IMR-90 (cell line): ENCODE data around the gene OR51A7. TPM values are rescaled to one million over a fixed set of nuclear protein-coding genes. Genes with fewer than 3 reads are reported as not detected.

ENCODE experiments used
- ATAC-seq: fragments of 200-7000 bp; cut with Tn5 transposase; 2 replicates; pipeline ENCODE4 v1.9.1; 2020; ENCODE audit warnings: low read depth, mild to moderate bottlenecking, moderate library complexity
- BruUV-seq: library from RNA; stranded (reverse); fragments of 400-500 nt; replicated peaks from 2 replicates; lab custom pipeline; 2021; lab: Mats Ljungman, UMichigan
- CTCF ChIA-PET: fragments of 300-600 bp; formaldehyde crosslinking; extraction: SDS; loops from one replicate; lab custom pipeline; 2021; ENCODE audit warnings: antibody characterized with exemption; lab: Yijun Ruan, JAX
- POLR2A ChIA-PET: fragments of 300-600 bp; sonication (Branson Sonifier 250); formaldehyde crosslinking; loops from one replicate; lab custom pipeline; 2022; ENCODE audit warnings: antibody characterized with exemption; ENCODE audit not compliant: unreplicated experiment; lab: Charles Lee
- DNase-seq: peaks from one replicate; pipeline ENCODE4 v3.0.0; 2013
- H2AFZ ChIP-seq: replicated peaks from 2 replicates; pipeline ENCODE3; 2013; ENCODE audit warnings: low read length, mild to moderate bottlenecking; ENCODE audit not compliant: poor library complexity
- H2AK5ac ChIP-seq: 2 replicates; pipeline ENCODE4 v1.6.1; 2013; ENCODE audit warnings: low read depth, low read length, inconsistent platforms
- H2AK9ac ChIP-seq: replicated peaks from 2 replicates; pipeline ENCODE3; 2013; ENCODE audit warnings: mild to moderate bottlenecking, low read depth, low read length, moderate library complexity; ENCODE audit not compliant: poor library complexity
- H2BK120ac ChIP-seq: 2 replicates; pipeline ENCODE4 v1.6.1; 2013; ENCODE audit warnings: low read depth, low read length, inconsistent platforms
- H2BK15ac ChIP-seq: 3 replicates; pipeline ENCODE4 v1.6.1; 2013; ENCODE audit warnings: low read depth, low read length, inconsistent platforms
- H2BK20ac ChIP-seq: 2 replicates; pipeline ENCODE4 v1.6.1; 2013; ENCODE audit warnings: low read depth, mild to moderate bottlenecking, inconsistent platforms, low read length, moderate library complexity
- H2BK5ac ChIP-seq: 2 replicates; pipeline ENCODE4 v1.6.1; 2013; ENCODE audit warnings: mild to moderate bottlenecking, low read depth, low read length, inconsistent platforms; ENCODE audit not compliant: poor library complexity, severe bottlenecking
- H3K14ac ChIP-seq: replicated peaks from 2 replicates; pipeline ENCODE4 v1.6.1; 2013; ENCODE audit warnings: low read depth, low read length, inconsistent platforms
- H3K18ac ChIP-seq: 2 replicates; pipeline ENCODE4 v1.6.1; 2013; ENCODE audit warnings: low read depth, low read length, control low read depth
- H3K23ac ChIP-seq: 2 replicates; pipeline ENCODE4 v1.6.1; 2013; ENCODE audit warnings: low read depth, low read length, inconsistent platforms
- H3K27ac ChIP-seq: 2 replicates; pipeline ENCODE4 v1.5.1; 2013; ENCODE audit warnings: mild to moderate bottlenecking, control low read depth, low read length; ENCODE audit not compliant: insufficient read depth
- H3K27me3 ChIP-seq: 2 replicates; pipeline ENCODE4 v1.6.1; 2013; ENCODE audit warnings: low read length; ENCODE audit not compliant: control insufficient read depth, insufficient read depth
- H3K36me3 ChIP-seq: 2 replicates; pipeline ENCODE4 v1.6.1; 2013; ENCODE audit warnings: low read length, mixed read lengths; ENCODE audit not compliant: control insufficient read depth, insufficient read depth
- H3K4ac ChIP-seq: 2 replicates; pipeline ENCODE4 v1.6.1; 2013; ENCODE audit warnings: low read depth, low read length, inconsistent platforms
- H3K4me1 ChIP-seq: 2 replicates; pipeline ENCODE4 v1.6.1; 2013; ENCODE audit warnings: low read length, mixed read lengths; ENCODE audit not compliant: control insufficient read depth, insufficient read depth
- H3K4me2 ChIP-seq: 2 replicates; pipeline ENCODE4 v1.6.1; 2013; ENCODE audit warnings: low read depth, mild to moderate bottlenecking, control low read depth, low read length, moderate library complexity
- H3K4me3 ChIP-seq: 2 replicates; pipeline ENCODE4 v1.5.1; 2013; ENCODE audit warnings: low read depth, mild to moderate bottlenecking, control low read depth, low read length, moderate library complexity; ENCODE audit not compliant: insufficient read depth
- H3K56ac ChIP-seq: 2 replicates; pipeline ENCODE4 v1.6.1; 2013; ENCODE audit warnings: low read length, inconsistent platforms; ENCODE audit not compliant: insufficient read depth; ENCODE audit errors: extremely low read depth
- H3K79me1 ChIP-seq, 2 experiments: 2 replicates each; pipeline ENCODE4 v1.6.1; 2013; ENCODE audit warnings: low read length in 2 of 2, inconsistent platforms in 1 of 2, low read depth in 1 of 2
- H3K9ac ChIP-seq: 2 replicates; pipeline ENCODE4 v1.6.1; 2013; ENCODE audit warnings: low read depth, low read length, control low read depth
- H3K9me1 ChIP-seq: 2 replicates; pipeline ENCODE4 v1.6.1; 2013; ENCODE audit warnings: low read length, inconsistent platforms; ENCODE audit not compliant: insufficient read depth
- H3K9me3 ChIP-seq: 2 replicates; pipeline ENCODE4 v1.6.1; 2013; ENCODE audit warnings: low read length; ENCODE audit not compliant: control insufficient read depth, insufficient read depth
- H4K20me1 ChIP-seq: 2 replicates; pipeline ENCODE4 v1.6.1; 2013; ENCODE audit warnings: low read length, inconsistent platforms; ENCODE audit not compliant: insufficient read depth
- H4K5ac ChIP-seq: 2 replicates; pipeline ENCODE4 v1.6.1; 2013; ENCODE audit warnings: mild to moderate bottlenecking, low read depth, low read length, control low read depth
- H4K8ac ChIP-seq, 2 experiments: 2 replicates each; pipeline ENCODE4 v1.6.1; 2013; ENCODE audit warnings: low read depth in 2 of 2, low read length in 2 of 2, control low read depth in 1 of 2, inconsistent platforms in 1 of 2
- H4K91ac ChIP-seq: 2 replicates; pipeline ENCODE4 v1.6.1; 2013; ENCODE audit warnings: low read depth, low read length, inconsistent platforms; ENCODE audit not compliant: insufficient read depth
- BHLHE40 ChIP-seq: fragments of 150-350 bp; IDR thresholded peaks from 2 replicates; pipeline ENCODE4 v1.6.1; 2016; ENCODE audit warnings: mild to moderate bottlenecking, low read depth, low read length
- CEBPB ChIP-seq: IDR thresholded peaks from 2 replicates; pipeline ENCODE4 v1.6.1; 2012; ENCODE audit warnings: low read depth, low read length, improper control_type of control experiment
- CHD1 ChIP-seq: IDR thresholded peaks from 2 replicates; pipeline ENCODE4 v1.6.1; 2012; ENCODE audit warnings: low read depth, low read length, improper control_type of control experiment
- FOS ChIP-seq: fragments of 150-350 bp; IDR thresholded peaks from 2 replicates; pipeline ENCODE4 v1.6.1; 2016; ENCODE audit warnings: low read depth, low read length
- MAFK ChIP-seq: IDR thresholded peaks from 2 replicates; pipeline ENCODE4 v1.6.1; 2012; ENCODE audit warnings: low read depth, low read length, improper control_type of control experiment
- MAZ ChIP-seq: IDR thresholded peaks from 2 replicates; pipeline ENCODE4 v1.6.1; 2012; ENCODE audit warnings: low read depth, mild to moderate bottlenecking, low read length, improper control_type of control experiment, moderate library complexity, borderline replicate concordance
- MXI1 ChIP-seq: IDR thresholded peaks from 2 replicates; pipeline ENCODE4 v1.6.1; 2012; ENCODE audit warnings: low read depth, mild to moderate bottlenecking, low read length, moderate library complexity, borderline replicate concordance
- NFE2L2 ChIP-seq: fragments of 150-350 bp; IDR thresholded peaks from 2 replicates; pipeline ENCODE4 v1.6.1; 2016; ENCODE audit warnings: low read depth, mild to moderate bottlenecking, low read length
- POLR2A ChIP-seq: IDR thresholded peaks from 2 replicates; pipeline ENCODE4 v1.6.1; 2012; ENCODE audit warnings: mild to moderate bottlenecking, low read depth, low read length
- RAD21 ChIP-seq: IDR thresholded peaks from 2 replicates; pipeline ENCODE4 v1.6.1; 2012; ENCODE audit warnings: low read length, improper control_type of control experiment
- RCOR1 ChIP-seq: IDR thresholded peaks from 2 replicates; pipeline ENCODE4 v1.6.1; 2012; ENCODE audit warnings: mild to moderate bottlenecking, low read length, improper control_type of control experiment; ENCODE audit not compliant: insufficient replicate concordance
- RFX5 ChIP-seq: IDR thresholded peaks from 2 replicates; pipeline ENCODE4 v1.8.0; 2012; ENCODE audit warnings: low read depth, mild to moderate bottlenecking, low read length, moderate library complexity
- SMC3 ChIP-seq: fragments of 150-350 bp; IDR thresholded peaks from 2 replicates; pipeline ENCODE4 v1.6.1; 2016; ENCODE audit warnings: low read depth, mild to moderate bottlenecking, antibody characterized with exemption, low read length, moderate library complexity
- USF2 ChIP-seq: fragments of 150-350 bp; IDR thresholded peaks from 2 replicates; pipeline ENCODE4 v1.6.1; 2017; ENCODE audit warnings: mild to moderate bottlenecking, antibody characterized with exemption, low read length, low read depth
- dilution Hi-C: fragments of 300-500 bp; cut with HindIII; formaldehyde crosslinking; loops from one replicate; pipeline ENCODE4 v1.14.3; 2018; ENCODE audit warnings: low sequenced_read_pairs; ENCODE audit not compliant: unreplicated experiment
- in situ Hi-C: fragments of 300-500 bp; cut with MboI; formaldehyde crosslinking; loops from 3 replicates; pipeline ENCODE4 v1.14.3; 2019; ENCODE audit warnings: low sequenced_read_pairs, inconsistent platforms, mixed read lengths
- intact Hi-C: fragments of 100-400 bp; cut with micrococcal nuclease; formaldehyde crosslinking; loops from 2 replicates; pipeline ENCODE4 v1.10.0; 2022
- polyA plus RNA-seq, 3 experiments: library from polyadenylated mRNA; depleted of rRNA; stranded (reverse); fragments of >200 nt; gene quantifications; 2 replicates each; pipeline ENCODE4 v1.2.3, GENCODE V29; 2012; ENCODE audit warnings: low replicate concordance in 1 of 3
- total RNA-seq: library from RNA; depleted of rRNA; stranded (reverse); fragments of >200 nt; gene quantifications from 2 replicates; pipeline ENCODE4 v1.2.3, GENCODE V29; 2012
- TF ChIP-seq, protein P1 (sequence below): conservative IDR thresholded peaks from 2 replicates; pipeline ENCODE4 v1.5.1; 2012; ENCODE audit warnings: mild to moderate bottlenecking, low read depth, low read length, improper control_type of control experiment
- TF ChIP-seq, protein P2 (sequence below): fragments of 150-350 bp; IDR thresholded peaks from 2 replicates; pipeline ENCODE4 v1.6.1; 2016; ENCODE audit warnings: low read depth, mild to moderate bottlenecking, low read length, moderate library complexity, borderline replicate concordance

The OR51A7 gene
- total and polyA plus RNA-seq, 2 of the 4 experiments (the other 2 are of a cell fraction): not detected

DNA sequence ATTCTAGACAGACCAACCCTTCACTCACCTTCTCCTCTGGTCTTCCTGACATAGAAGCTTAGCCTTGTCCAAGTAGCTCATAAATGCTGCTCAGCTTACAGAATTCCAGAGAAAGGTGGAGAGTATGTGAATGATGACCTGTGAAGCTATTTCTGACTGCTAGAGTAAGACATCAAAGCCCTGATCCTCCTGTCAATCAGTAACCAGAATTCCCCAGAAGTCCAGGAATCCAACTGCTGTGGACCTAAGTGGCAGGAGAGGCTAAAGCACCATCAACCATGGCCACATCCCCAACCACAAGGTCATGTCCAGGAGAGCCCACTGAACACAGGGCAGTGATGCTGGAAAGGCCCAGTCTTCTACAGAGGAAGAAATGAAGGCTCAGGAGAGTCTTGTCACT is 13.0 kb downstream of the OR51A7 start:
- POLR2A ChIA-PET: no interaction called here
- intact Hi-C loops (no loop called here), dilution Hi-C loops (no loop called here), in situ Hi-C loops (no loop called here)
- no peaks in the 10 kb centered on the region for H3K79me1 ChIP-seq
- DNase-seq: no peak
- H3K36me3 ChIP-seq: no peaks in the 10 kb centered on the region
- H2BK20ac ChIP-seq: no peak overlapping the region
- no peak overlapping the region for H2AFZ ChIP-seq
- H2BK120ac ChIP-seq: no peak overlapping the region
- no peaks in the 10 kb centered on the region for H3K9me1 ChIP-seq
- no peak overlapping the region for H3K4me2 ChIP-seq
- H2BK15ac ChIP-seq: no peak overlapping the region
- no peak overlapping the region for H4K91ac ChIP-seq
- ATAC-seq: no peak
- no peak overlapping the region for H3K56ac ChIP-seq
- no peak overlapping the region for H4K8ac ChIP-seq
- H3K27ac ChIP-seq: no peak overlapping the region
- H2AK9ac ChIP-seq: no peak overlapping the region
- peaks cover 3% of the 10 kb centered on the region; the same call in 1 of the 2 replicates for H3K27me3 ChIP-seq
- H3K4ac ChIP-seq: no peak overlapping the region
- no peak overlapping the region for H2BK5ac ChIP-seq
- CTCF ChIA-PET: no interaction called here
- H4K5ac ChIP-seq: no peak overlapping the region
- no peak overlapping the region for H3K9ac ChIP-seq
- no peak overlapping the region for H3K23ac ChIP-seq
- no peak overlapping the region for H2AK5ac ChIP-seq
- H3K4me3 ChIP-seq: no peak overlapping the region
- no peak overlapping the region for H3K18ac ChIP-seq
- no peaks in the 10 kb centered on the region for H4K20me1 ChIP-seq
- no peak for TF ChIP-seq FOS
- no peak for TF ChIP-seq MAZ
- TF ChIP-seq USF2: no peak
- TF ChIP-seq RFX5: no peak
- no peak for TF ChIP-seq POLR2A
- TF ChIP-seq NFE2L2: no peak
- TF ChIP-seq, protein P1, sequence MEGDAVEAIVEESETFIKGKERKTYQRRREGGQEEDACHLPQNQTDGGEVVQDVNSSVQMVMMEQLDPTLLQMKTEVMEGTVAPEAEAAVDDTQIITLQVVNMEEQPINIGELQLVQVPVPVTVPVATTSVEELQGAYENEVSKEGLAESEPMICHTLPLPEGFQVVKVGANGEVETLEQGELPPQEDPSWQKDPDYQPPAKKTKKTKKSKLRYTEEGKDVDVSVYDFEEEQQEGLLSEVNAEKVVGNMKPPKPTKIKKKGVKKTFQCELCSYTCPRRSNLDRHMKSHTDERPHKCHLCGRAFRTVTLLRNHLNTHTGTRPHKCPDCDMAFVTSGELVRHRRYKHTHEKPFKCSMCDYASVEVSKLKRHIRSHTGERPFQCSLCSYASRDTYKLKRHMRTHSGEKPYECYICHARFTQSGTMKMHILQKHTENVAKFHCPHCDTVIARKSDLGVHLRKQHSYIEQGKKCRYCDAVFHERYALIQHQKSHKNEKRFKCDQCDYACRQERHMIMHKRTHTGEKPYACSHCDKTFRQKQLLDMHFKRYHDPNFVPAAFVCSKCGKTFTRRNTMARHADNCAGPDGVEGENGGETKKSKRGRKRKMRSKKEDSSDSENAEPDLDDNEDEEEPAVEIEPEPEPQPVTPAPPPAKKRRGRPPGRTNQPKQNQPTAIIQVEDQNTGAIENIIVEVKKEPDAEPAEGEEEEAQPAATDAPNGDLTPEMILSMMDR: no peak
- no peak for TF ChIP-seq CHD1
- TF ChIP-seq BHLHE40: no peak
- no peak for TF ChIP-seq MAFK
- TF ChIP-seq, protein P2, sequence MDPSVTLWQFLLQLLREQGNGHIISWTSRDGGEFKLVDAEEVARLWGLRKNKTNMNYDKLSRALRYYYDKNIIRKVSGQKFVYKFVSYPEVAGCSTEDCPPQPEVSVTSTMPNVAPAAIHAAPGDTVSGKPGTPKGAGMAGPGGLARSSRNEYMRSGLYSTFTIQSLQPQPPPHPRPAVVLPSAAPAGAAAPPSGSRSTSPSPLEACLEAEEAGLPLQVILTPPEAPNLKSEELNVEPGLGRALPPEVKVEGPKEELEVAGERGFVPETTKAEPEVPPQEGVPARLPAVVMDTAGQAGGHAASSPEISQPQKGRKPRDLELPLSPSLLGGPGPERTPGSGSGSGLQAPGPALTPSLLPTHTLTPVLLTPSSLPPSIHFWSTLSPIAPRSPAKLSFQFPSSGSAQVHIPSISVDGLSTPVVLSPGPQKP: no peak
- no peak for TF ChIP-seq SMC3
- TF ChIP-seq RAD21: no peak
- TF ChIP-seq MXI1: no peak
- no peak for TF ChIP-seq RCOR1
- TF ChIP-seq CEBPB: no peak
- H3K9me3 ChIP-seq: no peaks in the 10 kb centered on the region
- no TSS peak for BruUV-seq
- H3K4me1 ChIP-seq: no peaks in the 10 kb centered on the region
- H3K14ac ChIP-seq: no peak overlapping the region
